SK-N-MC (cell line): ENCODE measurements around the gene GNB4.
A peak's percentile ranks its signal among the peaks of the same experiment; 100 is the strongest.

Experiments
- EZH2 ChIP-seq: fragments of 200-600 bp; sonication (generic); IDR thresholded peaks from one replicate; pipeline ENCODE4 v1.6.1; 2017; ENCODE audit warnings: antibody characterized with exemption
- FOXP2 ChIP-seq: optimal IDR thresholded peaks from 2 replicates; pipeline ENCODE3; 2011; ENCODE audit warnings: mild to moderate bottlenecking, moderate library complexity; ENCODE audit not compliant: insufficient read depth; ENCODE audit errors: extremely low read length, control extremely low read depth
- POLR2AphosphoS5 ChIP-seq: IDR thresholded peaks from 2 replicates; pipeline ENCODE4 v1.6.1; 2012; ENCODE audit warnings: mild to moderate bottlenecking, low read depth, low read length, borderline replicate concordance

GRCh38 chr3:179451265-179452175 is at the start of gene GNB4:
- no peak for TF ChIP-seq EZH2
- peak; percentile 84 for TF ChIP-seq POLR2AphosphoS5
- TF ChIP-seq FOXP2, result no peak
